Spleen (tissue), 7 donors: ENCODE data around the gene SSTR3.
A peak's percentile ranks its signal among the peaks of the same experiment; 100 is the strongest.

Experiments
- CTCF ChIP-seq, 11 experiments: fragments of 200-600 bp in 7 of 11; fragments of 450-650 bp in 4 of 11; sonication (generic) in 4 of 11; IDR thresholded peaks in 8 of 11; conservative IDR thresholded peaks in 3 of 11; 1 replicate in 7 of 11; 2 replicates in 4 of 11; pipeline versions ENCODE4 v1.4.0 to v1.8.0; 2016 to 2021; ENCODE audit warnings: antibody characterized with exemption in 11 of 11, inconsistent platforms in 4 of 11, mild to moderate bottlenecking in 1 of 11
- POLR2A ChIP-seq, 3 donors: fragments of 450-650 bp; IDR thresholded peaks; one replicate each; pipeline ENCODE4 v1.5.1; 2017; ENCODE audit warnings: antibody characterized with exemption in 3 of 3, mild to moderate bottlenecking in 1 of 3
- POLR2AphosphoS5 ChIP-seq, 3 donors: sonication (generic); formaldehyde crosslinking; IDR thresholded peaks; one replicate each; pipeline ENCODE4 v1.5.1; 2017; ENCODE audit warnings: antibody characterized with exemption in 3 of 3
- donor health status: DM: no; HTN: no; CAD: no; lungs with moderate emphysema.
- donor health status: DM: no; HTN: no; CAD: no.
- donor health status: DM: no; HTN: no; CAD: no.

- no peak for TF ChIP-seq CTCF (IDR thresholded peaks at IDR 0.05 in 8 of 11, conservative IDR thresholded peaks at IDR 0.05 in 3 of 11)
- no peak for TF ChIP-seq POLR2A (IDR thresholded peaks at IDR 0.05)
- TF ChIP-seq POLR2AphosphoS5 (IDR thresholded peaks at IDR 0.05): peak in 2 of 3 donors; percentile 4 to 5
Observed at GRCh38 chr22:37226087-37226486, 13.8 kb upstream of the SSTR3 start.
